Iris pigment epithelial cell (primary cell): ENCODE measurements around the gene VAV2.
A peak's percentile ranks its signal among the peaks of the same experiment; 100 is the strongest.

ENCODE experiments used
- DNase-seq: peaks from one replicate; pipeline ENCODE4 v3.0.0-alpha.2; 2011; ENCODE audit warnings: low read depth

VAV2 gene

GRCh38 chr9:133726401-133727276 is 265.5 kb downstream of the VAV2 start:
- DNase-seq, result peak; percentile 41

- no peak for DNase-seq
Measured at GRCh38 chr9:133725886-133726285, 266.2 kb downstream of the VAV2 start.

- DNase-seq, result no peak
Measured at GRCh38 chr9:133718563-133719315, 273.4 kb downstream of the VAV2 start.

- no peak for DNase-seq
Measured at GRCh38 chr9:133717113-133718031, 274.8 kb downstream of the VAV2 start.

- DNase-seq, result no peak
Measured at GRCh38 chr9:133716564-133717112, 275.5 kb downstream of the VAV2 start.

- no peak for DNase-seq
Measured at GRCh38 chr9:133715866-133716563, 276.1 kb downstream of the VAV2 start.

GRCh38 chr9:133715295-133715865 is 276.7 kb downstream of the VAV2 start:
- peak; percentile 54 for DNase-seq

- DNase-seq, result peak; percentile 76
Measured at GRCh38 chr9:133714606-133715294, 277.4 kb downstream of the VAV2 start.

- no peak for DNase-seq
Measured at GRCh38 chr9:133713960-133714495, 278.1 kb downstream of the VAV2 start.

- DNase-seq, result no peak
Measured at GRCh38 chr9:133713150-133713959, 278.8 kb downstream of the VAV2 start.

GRCh38 chr9:133712221-133713100 is 279.7 kb downstream of the VAV2 start:
- DNase-seq, result no peak
